A673 (cell line): ENCODE results near the gene SLC38A9. TPM values are rescaled to one million over a fixed set of nuclear protein-coding genes. Genes with fewer than 3 reads are reported as not detected.

ENCODE experiments used
- BruUV-seq: library from RNA; stranded (reverse); fragments of 400-500 nt; replicated peaks from 2 replicates; lab custom pipeline; 2021; lab: Mats Ljungman, UMichigan
- CTCF ChIA-PET: fragments of 300-600 bp; sonication (Branson Sonifier 250); formaldehyde crosslinking; loops from one replicate; lab custom pipeline; 2022; ENCODE audit warnings: antibody characterized with exemption; lab: Charles Lee
- POLR2A ChIA-PET: fragments of 300-600 bp; sonication (Branson Sonifier 250); formaldehyde crosslinking; loops from one replicate; lab custom pipeline; 2022; ENCODE audit warnings: antibody characterized with exemption; ENCODE audit not compliant: low non-redundant PET; lab: Charles Lee
- DNase-seq: peaks from one replicate; pipeline ENCODE4 v3.0.0-alpha.2; 2015; ENCODE audit warnings: low spot score
- H3K27ac ChIP-seq: fragments of 200-600 bp; sonication (generic); 2 replicates; pipeline ENCODE4 v1.5.1; 2016; ENCODE audit warnings: mixed run types, low read depth, mild to moderate bottlenecking, mixed read lengths, antibody characterized with exemption, low read length; ENCODE audit not compliant: poor library complexity, severe bottlenecking
- H3K27me3 ChIP-seq: fragments of 200-600 bp; sonication (generic); replicated peaks from 2 replicates; pipeline ENCODE4 v1.6.1; 2017; ENCODE audit warnings: mixed run types, low read depth, mild to moderate bottlenecking, mixed read lengths, antibody characterized with exemption, low read length; ENCODE audit not compliant: insufficient read depth, poor library complexity
- H3K36me3 ChIP-seq: fragments of 200-600 bp; sonication (generic); 2 replicates; pipeline ENCODE4 v1.6.1; 2016; ENCODE audit warnings: mixed run types, mild to moderate bottlenecking, mixed read lengths, antibody characterized with exemption, low read length; ENCODE audit not compliant: insufficient read depth, poor library complexity, severe bottlenecking
- H3K4me1 ChIP-seq: fragments of 200-600 bp; sonication (generic); 2 replicates; pipeline ENCODE4 v1.6.1; 2017; ENCODE audit warnings: mixed run types, mild to moderate bottlenecking, mixed read lengths, antibody characterized with exemption, low read length; ENCODE audit not compliant: insufficient read depth, poor library complexity, severe bottlenecking
- H3K4me3 ChIP-seq: fragments of 200-600 bp; sonication (generic); 2 replicates; pipeline ENCODE4 v1.5.1; 2016; ENCODE audit warnings: low read depth, mixed run types, mild to moderate bottlenecking, mixed read lengths, low read length; ENCODE audit not compliant: poor library complexity, severe bottlenecking
- H3K9me3 ChIP-seq: fragments of 200-600 bp; sonication (generic); 2 replicates; pipeline ENCODE4 v1.6.1; 2016; ENCODE audit warnings: mixed run types, low read depth, mild to moderate bottlenecking, mixed read lengths, antibody characterized with exemption, low read length; ENCODE audit not compliant: poor library complexity, severe bottlenecking
- EZH2 ChIP-seq: fragments of 200-600 bp; sonication (generic); IDR thresholded peaks from 2 replicates; pipeline ENCODE4 v1.6.1; 2017; ENCODE audit warnings: borderline replicate concordance, low read depth, mild to moderate bottlenecking, mixed read lengths, antibody characterized with exemption, low read length; ENCODE audit not compliant: poor library complexity, severe bottlenecking
- intact Hi-C: fragments of 100-400 bp; cut with micrococcal nuclease; formaldehyde crosslinking; loops from one replicate; pipeline ENCODE4 v1.10.0; 2022; ENCODE audit not compliant: unreplicated experiment
- total RNA-seq: library from RNA; stranded (reverse); gene quantifications from 2 replicates; pipeline ENCODE4 v1.2.3, GENCODE V29; 2021
- TF ChIP-seq, protein P1 (sequence below): fragments of 300-800, 200-600 bp; sonication (generic); conservative IDR thresholded peaks from 2 replicates; pipeline ENCODE4 v1.5.1; 2017; ENCODE audit warnings: low read depth, mild to moderate bottlenecking, antibody characterized with exemption, low read length, moderate library complexity, mixed read lengths

Gene SLC38A9
- total RNA-seq, 1 experiment from 2014 or later = 22.1 TPM

DNA sequence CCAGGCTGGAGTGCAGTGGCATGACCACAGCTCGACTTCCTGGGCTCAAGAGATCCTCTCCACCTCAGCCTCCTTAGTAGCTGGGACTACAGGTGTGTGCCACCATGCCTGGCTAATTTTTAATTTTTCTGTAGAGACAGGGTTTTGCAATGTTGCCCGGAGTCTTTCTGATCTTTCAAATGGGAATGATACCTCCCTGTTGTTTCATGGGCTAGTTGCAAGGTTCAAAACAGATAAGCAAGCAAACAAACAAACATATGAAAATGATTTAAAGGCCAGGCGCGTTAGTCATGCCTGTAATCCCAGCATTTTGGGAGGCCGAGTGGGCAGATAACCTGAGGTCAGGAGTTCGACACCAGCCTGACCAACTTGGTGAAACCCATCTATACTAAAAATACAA is 132.1 kb downstream of the SLC38A9 start:
- CTCF ChIA-PET = no interaction called here

DNA sequence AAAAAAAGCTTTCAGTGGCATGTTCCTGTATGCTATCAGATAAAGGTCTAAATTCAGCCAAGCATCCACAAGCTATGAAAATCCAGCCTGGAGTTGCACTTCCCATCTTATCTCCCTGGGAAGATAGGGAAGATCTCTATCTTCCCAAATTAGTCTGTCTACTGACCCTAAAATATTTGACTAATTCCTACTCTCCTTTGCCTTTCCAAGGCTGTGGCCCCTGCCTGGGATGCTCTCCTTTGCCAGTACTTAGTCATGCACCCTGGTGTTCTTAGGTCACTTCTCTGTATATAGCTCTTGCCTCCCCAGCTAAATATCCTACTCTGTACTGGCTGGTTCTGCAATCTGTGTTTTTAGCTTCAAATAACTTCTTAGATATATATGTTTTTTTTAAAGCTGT is 133.4 kb downstream of the SLC38A9 start:
- Histone ChIP-seq H3K4me3 (no peak overlapping the region), H3K4me1 (no peaks in the 10 kb centered on the region), H3K27ac (no peak overlapping the region), H3K36me3 (no peaks in the 10 kb centered on the region), H3K9me3 (no peaks in the 10 kb centered on the region), H3K27me3 (no peaks in the 10 kb centered on the region)
- TF ChIP-seq, protein P1, sequence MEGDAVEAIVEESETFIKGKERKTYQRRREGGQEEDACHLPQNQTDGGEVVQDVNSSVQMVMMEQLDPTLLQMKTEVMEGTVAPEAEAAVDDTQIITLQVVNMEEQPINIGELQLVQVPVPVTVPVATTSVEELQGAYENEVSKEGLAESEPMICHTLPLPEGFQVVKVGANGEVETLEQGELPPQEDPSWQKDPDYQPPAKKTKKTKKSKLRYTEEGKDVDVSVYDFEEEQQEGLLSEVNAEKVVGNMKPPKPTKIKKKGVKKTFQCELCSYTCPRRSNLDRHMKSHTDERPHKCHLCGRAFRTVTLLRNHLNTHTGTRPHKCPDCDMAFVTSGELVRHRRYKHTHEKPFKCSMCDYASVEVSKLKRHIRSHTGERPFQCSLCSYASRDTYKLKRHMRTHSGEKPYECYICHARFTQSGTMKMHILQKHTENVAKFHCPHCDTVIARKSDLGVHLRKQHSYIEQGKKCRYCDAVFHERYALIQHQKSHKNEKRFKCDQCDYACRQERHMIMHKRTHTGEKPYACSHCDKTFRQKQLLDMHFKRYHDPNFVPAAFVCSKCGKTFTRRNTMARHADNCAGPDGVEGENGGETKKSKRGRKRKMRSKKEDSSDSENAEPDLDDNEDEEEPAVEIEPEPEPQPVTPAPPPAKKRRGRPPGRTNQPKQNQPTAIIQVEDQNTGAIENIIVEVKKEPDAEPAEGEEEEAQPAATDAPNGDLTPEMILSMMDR = no peak
- TF ChIP-seq EZH2 = no peak
- intact Hi-C loops = no loop called here
- DNase-seq = no peak
- BruUV-seq = no TSS peak
- ChIA-PET POLR2A (no interaction called here), CTCF (no interaction called here)

More for the DNA sequence above, 132.1 kb downstream of the SLC38A9 start:
- POLR2A ChIA-PET = no interaction called here
- Histone ChIP-seq H3K36me3 (no peaks in the 10 kb centered on the region), H3K27ac (no peak overlapping the region), H3K9me3 (no peaks in the 10 kb centered on the region), H3K4me1 (no peaks in the 10 kb centered on the region), H3K27me3 (no peaks in the 10 kb centered on the region), H3K4me3 (no peak overlapping the region)
- BruUV-seq = no TSS peak
- DNase-seq = no peak
- no peak for TF ChIP-seq EZH2
- TF ChIP-seq, protein P1 = no peak
- intact Hi-C loops = no loop called here

DNA sequence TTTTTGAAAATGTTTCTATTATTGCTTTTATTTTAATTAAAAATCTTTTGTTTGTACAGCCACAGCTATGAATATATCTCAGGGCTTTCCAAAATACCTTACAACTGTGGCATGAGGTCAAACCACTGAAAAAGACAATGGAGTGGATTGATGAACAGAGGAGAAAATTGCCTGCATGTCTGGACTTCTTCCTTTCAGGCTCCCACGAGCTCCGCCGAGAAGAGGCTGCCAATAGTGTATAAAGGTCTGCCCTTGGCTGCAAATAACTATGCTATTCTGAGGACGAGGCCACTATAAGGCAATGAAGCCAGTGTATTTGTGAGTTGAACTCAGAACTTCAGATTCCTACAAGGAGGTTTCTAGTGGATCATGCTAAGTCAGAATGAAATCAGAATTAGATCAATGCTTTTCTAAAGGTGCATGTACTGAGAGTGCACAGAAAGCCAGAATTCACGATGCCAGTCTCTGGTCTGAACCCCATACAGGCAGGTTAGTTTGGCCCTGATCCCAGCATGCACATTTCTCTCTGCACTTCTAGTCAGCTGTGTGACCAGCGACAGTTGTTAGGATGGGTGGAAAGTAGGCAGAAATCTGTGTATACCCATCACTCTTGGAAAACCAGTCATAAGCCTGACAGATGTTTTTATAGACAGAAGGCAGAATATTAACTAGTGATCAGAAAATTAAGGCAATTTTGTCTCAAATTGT is 134.6 kb downstream of the SLC38A9 start:
- no peaks in the 10 kb centered on the region for H3K36me3 ChIP-seq
- no peak for DNase-seq
- intact Hi-C loops = no loop called here
- no peaks in the 10 kb centered on the region for H3K4me1 ChIP-seq
- no TSS peak for BruUV-seq
- H3K27ac ChIP-seq = no peak overlapping the region
- H3K4me3 ChIP-seq = no peak overlapping the region
- H3K27me3 ChIP-seq = no peaks in the 10 kb centered on the region
- CTCF ChIA-PET = no interaction called here
- TF ChIP-seq, protein P1 = no peak
- no peak for TF ChIP-seq EZH2
- H3K9me3 ChIP-seq = no peaks in the 10 kb centered on the region
- POLR2A ChIA-PET = no interaction called here
